ENCODE results near the gene C10orf90.

C10orf90 gene

DNA sequence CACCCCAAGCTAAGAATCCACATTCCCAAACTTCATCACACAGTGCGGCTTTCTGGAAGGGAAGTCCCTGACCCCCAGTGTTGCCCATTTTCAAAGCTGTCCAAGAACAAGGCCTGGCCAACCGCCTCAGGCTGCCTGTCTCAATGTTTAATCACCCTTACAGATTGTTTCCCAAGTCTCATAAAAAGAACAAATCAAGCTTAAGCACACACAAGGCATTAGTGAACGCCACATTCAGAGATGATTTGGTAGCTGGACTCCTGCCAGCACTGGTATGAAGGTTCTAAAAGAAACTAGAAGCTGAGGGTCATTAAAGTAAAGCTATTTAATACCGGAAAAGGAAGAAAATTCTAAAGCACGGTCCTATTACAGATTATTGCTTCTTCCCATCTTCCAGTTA, 35.6 kb downstream of the C10orf90 start:
- DNase-seq (ENCODE audit: low read depth, low spot score) = no peak
- Histone ChIP-seq H3K9me3 (ENCODE audit: low read depth, low read length) (no peaks in the 10 kb centered on the region), H3K27ac (no peak overlapping the region), H3K4me3 (no peak overlapping the region), H3K9ac (ENCODE audit: insufficient read length) (no peak overlapping the region), H3K36me3 (ENCODE audit: insufficient read depth, low read length) (no peaks in the 10 kb centered on the region)
- TF ChIP-seq POLR2AphosphoS5 (IDR thresholded peaks at IDR 0.05; ENCODE audit: borderline replicate concordance, low read depth, low read length) = no peak
- no peak for TF ChIP-seq FOXP2 (optimal IDR thresholded peaks at IDR 0.05; ENCODE audit: control extremely low read depth, extremely low read length, insufficient read depth)
- TF ChIP-seq EZH2 (IDR thresholded peaks at IDR 0.05) = no peak

DNA sequence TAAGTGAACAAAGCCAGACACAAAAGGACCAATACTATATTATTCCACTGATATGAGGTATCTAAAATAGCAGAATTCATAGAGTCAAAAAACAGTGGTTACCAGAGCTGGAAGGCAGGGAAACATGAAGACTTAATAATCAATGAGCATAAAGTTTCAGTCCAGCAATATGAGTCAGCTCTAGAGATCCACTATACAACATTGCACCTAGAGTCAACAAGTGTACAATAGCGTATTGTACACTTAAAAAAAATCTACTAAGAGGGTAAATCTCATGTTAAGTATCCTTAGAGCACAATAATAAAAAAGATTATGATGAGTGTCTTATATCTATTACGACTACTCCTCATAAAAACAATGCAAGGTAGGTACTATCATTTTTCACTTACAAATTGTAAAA, 36.1 kb downstream of the C10orf90 start:
- Histone ChIP-seq H3K4me3 (no peak overlapping the region), H3K36me3 (ENCODE audit: insufficient read depth, low read length) (no peaks in the 10 kb centered on the region), H3K27ac (no peak overlapping the region), H3K9me3 (ENCODE audit: low read depth, low read length) (no peaks in the 10 kb centered on the region), H3K9ac (ENCODE audit: insufficient read length) (no peak overlapping the region)
- no peak for TF ChIP-seq EZH2 (IDR thresholded peaks at IDR 0.05)
- TF ChIP-seq POLR2AphosphoS5 (IDR thresholded peaks at IDR 0.05; ENCODE audit: borderline replicate concordance, low read depth, low read length) = no peak
- DNase-seq (ENCODE audit: low read depth, low spot score) = no peak

DNA sequence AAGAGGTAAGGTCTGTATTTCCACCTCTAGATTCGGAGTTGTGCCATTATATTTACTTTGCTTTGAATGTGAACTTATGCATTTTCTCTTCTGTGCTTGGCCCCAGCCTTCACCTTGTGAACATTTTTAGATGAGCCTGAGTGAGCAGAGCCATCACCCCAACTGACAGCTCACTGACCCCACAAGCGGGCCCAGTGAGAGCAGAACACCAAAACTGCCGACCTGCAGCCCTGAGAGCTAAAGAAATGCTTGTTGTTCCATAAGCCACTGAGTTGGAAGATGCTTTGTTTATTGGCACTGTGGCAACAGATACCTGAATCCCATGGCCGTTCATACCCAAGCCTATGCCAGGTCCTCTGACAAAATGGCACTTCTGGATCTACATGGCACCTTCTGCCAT, 37.8 kb downstream of the C10orf90 start:
- H3K27ac ChIP-seq = no peak overlapping the region
- no peak for DNase-seq (ENCODE audit: low read depth, low spot score)
- no peaks in the 10 kb centered on the region for H3K36me3 ChIP-seq (ENCODE audit: insufficient read depth, low read length)
- H3K9me3 ChIP-seq (ENCODE audit: low read depth, low read length) = no peaks in the 10 kb centered on the region
- TF ChIP-seq EZH2 (IDR thresholded peaks at IDR 0.05) = no peak
- TF ChIP-seq FOXP2 (optimal IDR thresholded peaks at IDR 0.05; ENCODE audit: control extremely low read depth, extremely low read length, insufficient read depth) = no peak
- TF ChIP-seq POLR2AphosphoS5 (IDR thresholded peaks at IDR 0.05; ENCODE audit: borderline replicate concordance, low read depth, low read length) = no peak
- no peak overlapping the region for H3K4me3 ChIP-seq
- no peak overlapping the region for H3K9ac ChIP-seq (ENCODE audit: insufficient read length)

DNA sequence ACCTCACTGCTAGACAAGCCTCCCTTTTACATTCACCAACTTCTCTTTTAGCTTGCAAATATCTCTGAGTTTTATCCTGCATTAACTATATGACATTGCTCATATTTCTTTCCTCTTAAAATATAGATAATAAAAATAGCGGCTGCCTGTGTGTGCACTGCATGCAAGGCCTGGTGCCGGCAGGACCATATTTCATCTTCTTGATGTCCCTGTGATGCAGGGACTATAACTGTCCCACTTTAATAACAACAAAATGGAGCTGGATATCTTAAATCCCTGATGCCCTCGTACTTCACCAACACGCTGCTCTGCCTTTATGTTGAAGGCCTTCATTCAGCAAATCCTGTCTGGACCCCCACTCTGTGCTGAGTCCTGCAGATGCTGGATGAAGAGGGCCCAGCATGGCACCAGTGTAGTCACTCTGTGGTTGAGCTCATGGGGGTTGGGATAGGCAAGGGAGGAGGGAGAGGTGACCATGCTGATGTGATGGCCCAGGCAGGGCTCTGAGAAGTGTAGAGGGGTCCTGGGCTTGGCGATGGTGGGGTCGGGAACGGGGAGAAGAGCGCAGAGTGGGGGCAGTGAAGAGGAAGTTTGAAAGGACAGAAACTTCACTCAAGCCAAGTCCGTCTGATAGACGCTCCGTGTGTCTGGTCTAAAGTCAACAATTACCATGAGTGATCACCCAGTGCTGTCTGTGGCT, 40.4 kb downstream of the C10orf90 start:
- H3K27ac ChIP-seq = no peak overlapping the region
- DNase-seq (ENCODE audit: low read depth, low spot score) = no peak
- H3K4me3 ChIP-seq = no peak overlapping the region
- no peak overlapping the region for H3K9ac ChIP-seq (ENCODE audit: insufficient read length)
- TF ChIP-seq EZH2 (IDR thresholded peaks at IDR 0.05) (no peak), POLR2AphosphoS5 (IDR thresholded peaks at IDR 0.05; ENCODE audit: borderline replicate concordance, low read depth, low read length) (no peak), FOXP2 (optimal IDR thresholded peaks at IDR 0.05; ENCODE audit: control extremely low read depth, extremely low read length, insufficient read depth) (no peak)
- H3K36me3 ChIP-seq (ENCODE audit: insufficient read depth, low read length) = no peaks in the 10 kb centered on the region
- H3K9me3 ChIP-seq (ENCODE audit: low read depth, low read length) = no peaks in the 10 kb centered on the region

DNA sequence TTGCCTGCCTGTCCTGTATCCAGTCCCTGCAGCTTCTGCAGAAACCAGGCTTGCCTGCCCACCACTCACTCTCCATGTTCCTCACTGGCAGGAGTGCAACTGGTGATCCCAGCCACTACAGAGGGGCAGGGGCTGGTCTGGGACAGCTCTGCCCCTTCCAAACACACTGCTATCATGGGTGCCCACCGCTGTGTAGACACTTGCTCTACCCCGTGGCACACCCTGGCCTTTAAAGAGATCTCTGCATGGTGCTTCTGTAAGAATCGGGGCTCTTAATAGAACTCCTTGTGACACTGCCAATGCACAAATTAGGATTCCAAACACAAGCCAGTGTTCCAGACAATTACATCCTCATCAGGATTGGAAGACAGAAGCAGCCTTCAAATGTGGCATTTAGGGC, 41.7 kb downstream of the C10orf90 start:
- Histone ChIP-seq H3K27ac (no peak overlapping the region), H3K9ac (ENCODE audit: insufficient read length) (no peak overlapping the region), H3K4me3 (no peak overlapping the region), H3K9me3 (ENCODE audit: low read depth, low read length) (no peaks in the 10 kb centered on the region), H3K36me3 (ENCODE audit: insufficient read depth, low read length) (no peaks in the 10 kb centered on the region)
- TF ChIP-seq FOXP2 (optimal IDR thresholded peaks at IDR 0.05; ENCODE audit: control extremely low read depth, extremely low read length, insufficient read depth) (no peak), EZH2 (IDR thresholded peaks at IDR 0.05) (no peak), POLR2AphosphoS5 (IDR thresholded peaks at IDR 0.05; ENCODE audit: borderline replicate concordance, low read depth, low read length) (no peak)
- DNase-seq (ENCODE audit: low read depth, low spot score) = no peak

DNA sequence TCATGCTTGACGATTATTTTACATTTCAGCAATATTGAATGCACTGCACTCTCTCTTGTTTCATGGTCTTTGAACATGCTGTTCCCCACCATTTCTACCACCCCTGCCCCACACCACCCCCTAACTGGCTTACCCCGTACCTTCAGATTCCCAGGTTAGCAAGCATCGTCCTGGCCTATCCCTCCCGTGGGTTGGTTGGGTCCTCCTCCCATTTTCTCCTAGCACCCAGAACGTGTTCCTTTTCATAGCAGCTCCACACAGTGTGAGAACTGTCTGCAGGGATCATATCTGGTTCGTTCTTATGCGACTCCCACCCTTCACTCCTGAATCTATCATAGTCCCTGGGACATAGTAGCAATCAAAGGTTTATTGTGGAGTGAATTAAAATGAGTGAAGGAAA, 48.6 kb downstream of the C10orf90 start:
- Histone ChIP-seq H3K9me3 (ENCODE audit: low read depth, low read length) (no peaks in the 10 kb centered on the region), H3K27ac (no peak overlapping the region), H3K36me3 (ENCODE audit: insufficient read depth, low read length) (no peaks in the 10 kb centered on the region), H3K4me3 (no peak overlapping the region), H3K9ac (ENCODE audit: insufficient read length) (no peak overlapping the region)
- no peak for DNase-seq (ENCODE audit: low read depth, low spot score)
- TF ChIP-seq POLR2AphosphoS5 (IDR thresholded peaks at IDR 0.05; ENCODE audit: borderline replicate concordance, low read depth, low read length) (no peak), EZH2 (IDR thresholded peaks at IDR 0.05) (no peak), FOXP2 (optimal IDR thresholded peaks at IDR 0.05; ENCODE audit: control extremely low read depth, extremely low read length, insufficient read depth) (no peak)

DNA sequence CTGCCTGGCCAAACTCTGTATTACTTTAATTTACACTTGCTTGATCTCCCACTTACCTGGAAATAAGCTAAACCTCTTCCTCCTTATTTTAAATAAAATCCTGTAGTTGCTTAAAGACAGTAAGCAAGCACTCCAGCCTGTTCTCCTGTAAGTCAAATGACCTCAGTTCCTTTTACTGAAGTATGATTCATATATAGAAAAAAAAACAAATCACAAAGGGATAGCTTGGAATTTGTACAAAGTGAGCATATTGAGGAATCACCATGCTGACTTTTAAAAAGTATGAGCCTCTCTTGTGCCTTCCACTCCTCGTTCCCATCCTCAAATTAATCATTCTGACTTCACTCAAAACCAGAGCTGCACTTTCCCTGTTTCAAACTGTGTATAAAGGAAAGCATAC, 52.0 kb downstream of the C10orf90 start:
- Histone ChIP-seq H3K27ac (no peak overlapping the region), H3K36me3 (ENCODE audit: insufficient read depth, low read length) (no peaks in the 10 kb centered on the region), H3K9ac (ENCODE audit: insufficient read length) (no peak overlapping the region), H3K9me3 (ENCODE audit: low read depth, low read length) (no peaks in the 10 kb centered on the region), H3K4me3 (no peak overlapping the region)
- no peak for DNase-seq (ENCODE audit: low read depth, low spot score)
- no peak for TF ChIP-seq EZH2 (IDR thresholded peaks at IDR 0.05)
- TF ChIP-seq FOXP2 (optimal IDR thresholded peaks at IDR 0.05; ENCODE audit: control extremely low read depth, extremely low read length, insufficient read depth) = no peak
- TF ChIP-seq POLR2AphosphoS5 (IDR thresholded peaks at IDR 0.05; ENCODE audit: borderline replicate concordance, low read depth, low read length) = no peak

DNA sequence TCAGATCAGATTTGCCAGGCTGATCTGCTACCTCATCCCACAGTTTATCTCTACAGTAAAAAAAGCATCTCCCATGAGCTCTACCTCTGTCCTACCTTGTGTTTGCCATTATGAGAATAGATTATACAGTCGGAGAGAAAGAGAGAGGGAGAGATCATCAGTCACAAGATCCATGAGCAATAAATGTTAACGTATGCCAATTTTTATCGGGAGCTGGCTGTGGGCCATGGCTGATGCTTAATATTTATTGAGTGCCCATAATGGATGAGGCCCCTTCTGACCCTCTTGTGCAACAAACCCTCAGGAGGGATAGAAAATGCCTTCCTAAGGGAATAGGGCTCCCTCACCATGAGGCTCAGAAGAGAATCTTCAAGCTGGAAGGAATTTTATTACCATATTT, 52.8 kb downstream of the C10orf90 start:
- H3K9ac ChIP-seq (ENCODE audit: insufficient read length) = no peak overlapping the region
- H3K36me3 ChIP-seq (ENCODE audit: insufficient read depth, low read length) = no peaks in the 10 kb centered on the region
- H3K4me3 ChIP-seq = no peak overlapping the region
- no peak overlapping the region for H3K27ac ChIP-seq
- H3K9me3 ChIP-seq (ENCODE audit: low read depth, low read length) = no peaks in the 10 kb centered on the region
- TF ChIP-seq FOXP2 (optimal IDR thresholded peaks at IDR 0.05; ENCODE audit: control extremely low read depth, extremely low read length, insufficient read depth) = no peak
- no peak for TF ChIP-seq EZH2 (IDR thresholded peaks at IDR 0.05)
- no peak for TF ChIP-seq POLR2AphosphoS5 (IDR thresholded peaks at IDR 0.05; ENCODE audit: borderline replicate concordance, low read depth, low read length)
- DNase-seq (ENCODE audit: low read depth, low spot score) = no peak

DNA sequence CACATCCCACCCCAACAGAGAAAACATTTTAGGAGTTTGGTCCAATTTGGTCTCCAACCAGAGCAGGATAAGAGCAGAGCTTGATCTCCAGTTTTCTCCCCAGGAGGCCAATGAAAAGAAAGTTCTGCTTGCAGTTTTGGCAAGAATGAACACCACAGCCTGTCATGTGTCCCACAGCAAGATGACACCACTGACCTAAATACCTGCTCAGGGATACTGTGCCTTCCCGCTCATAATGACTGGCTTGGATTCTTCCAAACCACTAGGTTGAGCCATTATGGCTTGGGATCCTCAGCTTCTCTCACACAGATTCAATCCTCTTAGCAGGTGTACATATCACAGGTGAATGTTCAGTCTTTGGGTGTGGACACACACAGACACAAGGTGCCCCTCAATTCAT, 53.3 kb downstream of the C10orf90 start:
- DNase-seq (ENCODE audit: low read depth, low spot score) = no peak
- Histone ChIP-seq H3K9me3 (ENCODE audit: low read depth, low read length) (no peaks in the 10 kb centered on the region), H3K36me3 (ENCODE audit: insufficient read depth, low read length) (no peaks in the 10 kb centered on the region), H3K27ac (no peak overlapping the region), H3K9ac (ENCODE audit: insufficient read length) (no peak overlapping the region), H3K4me3 (no peak overlapping the region)
- TF ChIP-seq EZH2 (IDR thresholded peaks at IDR 0.05) (no peak), POLR2AphosphoS5 (IDR thresholded peaks at IDR 0.05; ENCODE audit: borderline replicate concordance, low read depth, low read length) (no peak), FOXP2 (optimal IDR thresholded peaks at IDR 0.05; ENCODE audit: control extremely low read depth, extremely low read length, insufficient read depth) (no peak)
